Superior temporal gyrus (tissue), 1 donor: ENCODE data around the gene ZFC3H1.
A peak's percentile ranks its signal among the peaks of the same experiment; 100 is the strongest.
"Not testable (repeated sequence)": the region's sequence is repeated elsewhere in the genome, so short reads cannot be mapped to it uniquely, and the experiment has no call there.

Source experiments
- DNase-seq: peaks from one replicate; pipeline ENCODE4 v3.0.0-alpha.2; 2016; ENCODE audit errors: extremely low spot score

The ZFC3H1 gene, protein sequence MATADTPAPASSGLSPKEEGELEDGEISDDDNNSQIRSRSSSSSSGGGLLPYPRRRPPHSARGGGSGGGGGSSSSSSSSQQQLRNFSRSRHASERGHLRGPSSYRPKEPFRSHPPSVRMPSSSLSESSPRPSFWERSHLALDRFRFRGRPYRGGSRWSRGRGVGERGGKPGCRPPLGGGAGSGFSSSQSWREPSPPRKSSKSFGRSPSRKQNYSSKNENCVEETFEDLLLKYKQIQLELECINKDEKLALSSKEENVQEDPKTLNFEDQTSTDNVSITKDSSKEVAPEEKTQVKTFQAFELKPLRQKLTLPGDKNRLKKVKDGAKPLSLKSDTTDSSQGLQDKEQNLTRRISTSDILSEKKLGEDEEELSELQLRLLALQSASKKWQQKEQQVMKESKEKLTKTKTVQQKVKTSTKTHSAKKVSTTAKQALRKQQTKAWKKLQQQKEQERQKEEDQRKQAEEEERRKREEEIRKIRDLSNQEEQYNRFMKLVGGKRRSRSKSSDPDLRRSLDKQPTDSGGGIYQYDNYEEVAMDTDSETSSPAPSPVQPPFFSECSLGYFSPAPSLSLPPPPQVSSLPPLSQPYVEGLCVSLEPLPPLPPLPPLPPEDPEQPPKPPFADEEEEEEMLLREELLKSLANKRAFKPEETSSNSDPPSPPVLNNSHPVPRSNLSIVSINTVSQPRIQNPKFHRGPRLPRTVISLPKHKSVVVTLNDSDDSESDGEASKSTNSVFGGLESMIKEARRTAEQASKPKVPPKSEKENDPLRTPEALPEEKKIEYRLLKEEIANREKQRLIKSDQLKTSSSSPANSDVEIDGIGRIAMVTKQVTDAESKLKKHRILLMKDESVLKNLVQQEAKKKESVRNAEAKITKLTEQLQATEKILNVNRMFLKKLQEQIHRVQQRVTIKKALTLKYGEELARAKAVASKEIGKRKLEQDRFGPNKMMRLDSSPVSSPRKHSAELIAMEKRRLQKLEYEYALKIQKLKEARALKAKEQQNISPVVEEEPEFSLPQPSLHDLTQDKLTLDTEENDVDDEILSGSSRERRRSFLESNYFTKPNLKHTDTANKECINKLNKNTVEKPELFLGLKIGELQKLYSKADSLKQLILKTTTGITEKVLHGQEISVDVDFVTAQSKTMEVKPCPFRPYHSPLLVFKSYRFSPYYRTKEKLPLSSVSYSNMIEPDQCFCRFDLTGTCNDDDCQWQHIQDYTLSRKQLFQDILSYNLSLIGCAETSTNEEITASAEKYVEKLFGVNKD (N-terminal part only)

DNA sequence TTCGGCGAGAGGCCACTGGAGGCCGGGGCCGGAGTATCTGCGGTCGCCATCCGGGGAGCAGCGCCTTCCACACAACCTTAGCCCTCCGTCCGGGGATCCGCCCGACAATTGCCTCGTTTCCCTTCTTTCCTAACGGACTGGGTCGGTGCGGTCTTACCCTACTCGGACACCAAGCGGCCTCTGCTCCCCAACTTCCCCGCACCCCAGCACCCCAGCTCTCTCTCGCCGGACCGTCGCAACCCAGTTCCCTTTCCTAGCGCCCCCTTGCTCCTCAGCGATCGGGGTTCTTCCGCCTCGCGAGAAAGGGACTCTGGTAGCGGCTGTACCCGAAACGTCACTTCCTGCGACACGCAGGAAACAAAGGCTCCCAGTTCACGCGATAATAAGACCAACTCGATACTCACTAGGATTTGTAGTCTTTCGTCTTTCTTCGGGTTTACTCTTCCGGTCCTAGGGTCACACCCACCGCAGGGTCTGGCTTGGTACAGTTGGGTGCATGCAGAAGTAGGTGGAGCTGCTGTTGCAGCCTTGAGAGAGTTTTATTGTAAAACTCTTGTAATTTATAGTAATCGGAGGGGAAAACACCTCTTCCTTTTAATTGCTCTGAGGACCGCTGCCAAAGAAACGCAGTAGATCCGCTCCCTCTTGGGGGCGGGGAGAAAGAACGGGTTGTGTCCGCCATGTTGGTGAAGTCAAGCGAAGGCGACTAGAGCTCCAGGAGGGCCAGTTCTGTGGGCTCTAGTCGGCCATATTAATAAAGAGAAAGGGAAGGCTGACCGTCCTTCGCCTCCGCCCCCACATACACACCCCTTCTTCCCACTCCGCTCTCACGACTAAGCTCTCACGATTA, at the start of gene ZFC3H1, which contains the start of gene THAP2:
Gene ZFC3H1, minus strand, starts transcription at position 288 of the 850 bp plus-strand sequence. Its CDS starts 238 bp downstream, at position 50.
Gene THAP2, plus strand, starts transcription at position 741 of the 850 bp plus-strand sequence. CDS start 209 bp downstream, outside the sequence.
- DNase-seq, result peak; percentile 100

DNA sequence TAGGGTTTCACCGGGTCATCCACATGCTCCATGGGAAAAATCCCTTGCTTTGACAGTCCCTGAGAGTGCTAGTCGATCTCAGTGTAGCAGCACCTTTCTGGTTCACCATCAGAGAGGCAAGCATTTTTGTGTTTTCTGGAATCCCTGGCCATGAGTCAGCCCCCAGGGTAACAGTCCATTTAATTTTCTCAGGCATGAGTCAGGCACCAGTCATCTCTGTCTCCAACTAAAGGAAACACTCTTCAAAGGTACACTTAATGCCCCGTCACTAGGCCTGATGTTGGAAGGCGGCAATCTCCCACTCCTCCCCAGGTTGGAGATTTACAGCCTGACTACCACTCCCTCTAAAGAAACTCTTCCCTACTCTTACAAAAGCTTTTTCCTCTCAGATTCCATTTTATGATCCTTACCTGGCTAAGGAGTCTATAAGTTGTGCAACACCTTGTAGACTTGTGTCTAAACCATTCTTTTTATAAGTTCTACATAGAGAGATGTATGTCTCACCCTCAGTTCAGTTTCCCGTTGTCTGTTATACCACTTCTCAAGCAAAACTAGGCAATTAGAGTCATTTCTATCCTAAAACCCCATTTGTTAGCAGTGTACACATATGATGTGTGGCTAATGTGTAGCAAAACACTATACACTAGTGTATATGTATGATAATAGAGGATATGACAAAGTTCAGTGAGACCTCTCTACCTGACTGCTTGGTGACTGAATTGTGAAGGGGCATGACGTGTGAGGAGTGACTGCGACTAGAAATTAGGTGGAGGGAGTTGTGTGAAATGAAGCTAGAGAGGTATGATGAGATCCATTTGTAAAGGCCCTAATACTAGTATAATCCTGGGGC, 46.9 kb upstream of the ZFC3H1 start:
- DNase-seq, result no peak

DNA sequence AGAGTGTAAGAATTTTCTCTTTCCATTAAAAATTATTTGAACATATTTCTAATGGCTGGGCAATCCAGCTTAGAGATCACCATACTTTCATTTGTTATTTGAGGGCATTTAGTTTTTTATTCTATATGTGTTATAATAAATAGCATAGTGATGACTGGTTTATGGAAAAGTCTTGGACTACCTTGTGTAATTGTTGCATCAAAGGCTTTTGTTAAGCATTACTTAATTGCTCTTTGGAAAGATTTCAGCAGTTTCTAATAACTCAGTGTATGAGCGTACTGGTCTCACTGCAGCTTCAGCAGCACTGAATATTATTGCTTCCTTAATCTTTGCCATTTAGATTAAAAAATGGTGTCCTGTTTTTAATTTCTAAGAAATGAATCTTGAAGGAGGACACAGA, 45.0 kb upstream of the ZFC3H1 start:
- no peak for DNase-seq

DNA sequence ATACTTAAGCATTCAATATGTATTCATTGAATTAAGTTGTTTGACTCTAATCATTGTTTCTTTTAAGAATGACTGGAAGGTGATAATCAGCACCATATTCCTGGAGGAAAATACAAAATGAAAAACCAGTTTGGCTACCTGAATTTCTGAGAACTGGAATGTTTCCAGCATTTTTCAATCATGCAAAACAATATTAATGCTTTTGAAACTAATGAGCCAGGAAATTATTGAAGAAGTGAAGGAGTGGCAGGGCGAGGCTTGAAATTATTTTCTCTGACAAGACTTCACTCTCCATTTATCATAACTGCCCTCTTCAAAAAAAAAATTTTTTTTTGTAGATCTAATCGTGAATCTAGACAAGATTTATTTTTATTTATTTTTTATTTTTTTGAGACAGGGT, 41.3 kb upstream of the ZFC3H1 start:
- DNase-seq, result no peak

DNA sequence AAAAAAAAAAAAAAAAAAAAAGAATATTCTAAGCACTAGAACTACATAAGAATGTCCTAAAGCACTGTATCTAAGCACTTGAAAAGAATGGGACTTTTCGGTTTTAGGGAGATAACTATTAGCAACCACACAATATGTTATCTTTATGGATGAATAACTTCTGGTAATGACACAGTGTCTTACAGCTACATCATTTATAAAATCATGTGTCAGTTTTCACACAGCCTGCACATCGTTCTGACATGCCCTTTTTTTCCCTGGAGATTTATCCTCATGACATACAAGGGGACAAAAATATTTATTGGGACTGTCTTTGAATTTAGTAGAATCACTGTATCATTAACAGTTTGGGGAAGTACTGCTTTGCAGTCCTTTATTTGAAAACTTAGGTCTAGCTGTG, 39.6 kb upstream of the ZFC3H1 start:
- DNase-seq, result no peak

DNA sequence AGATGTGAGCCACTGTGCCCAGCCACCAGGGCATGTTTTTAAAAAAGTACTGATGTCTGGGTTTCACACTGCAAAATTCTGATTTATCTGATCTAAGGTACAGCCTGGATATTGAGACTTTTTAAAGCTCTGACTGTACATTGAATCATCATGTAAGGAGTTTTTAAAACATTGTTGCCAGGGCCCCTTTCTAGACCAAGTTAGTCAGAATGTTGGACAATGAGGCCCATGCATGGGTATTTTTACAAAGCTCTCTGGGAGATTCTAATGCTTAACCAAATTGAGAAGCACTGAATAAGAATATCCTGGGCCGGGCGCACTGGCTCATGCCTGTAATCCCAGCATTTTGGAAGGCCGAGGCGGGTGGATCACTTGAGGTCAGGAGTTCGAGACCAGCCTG, 38.9 kb upstream of the ZFC3H1 start:
- no peak for DNase-seq

DNA sequence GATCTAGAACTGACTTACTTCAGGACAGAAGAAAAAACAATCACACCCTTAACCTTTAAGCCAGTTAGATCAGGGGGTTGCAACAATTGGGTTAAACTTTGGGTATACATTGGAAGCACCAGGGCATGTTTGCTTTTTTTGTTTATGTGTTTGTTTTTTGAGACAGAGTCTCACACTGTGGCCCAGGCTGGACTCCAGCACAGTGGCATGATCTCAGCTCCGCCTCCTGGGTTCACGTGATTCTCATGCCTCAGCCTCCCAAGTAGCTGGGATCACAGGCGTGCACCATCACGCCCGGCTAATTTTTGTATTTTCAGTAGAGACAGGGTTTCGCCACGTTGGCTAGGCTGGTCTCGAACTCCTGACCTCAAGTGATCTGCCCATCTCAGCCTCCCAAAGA, 38.5 kb upstream of the ZFC3H1 start:
- not testable (repeated sequence) for DNase-seq

DNA sequence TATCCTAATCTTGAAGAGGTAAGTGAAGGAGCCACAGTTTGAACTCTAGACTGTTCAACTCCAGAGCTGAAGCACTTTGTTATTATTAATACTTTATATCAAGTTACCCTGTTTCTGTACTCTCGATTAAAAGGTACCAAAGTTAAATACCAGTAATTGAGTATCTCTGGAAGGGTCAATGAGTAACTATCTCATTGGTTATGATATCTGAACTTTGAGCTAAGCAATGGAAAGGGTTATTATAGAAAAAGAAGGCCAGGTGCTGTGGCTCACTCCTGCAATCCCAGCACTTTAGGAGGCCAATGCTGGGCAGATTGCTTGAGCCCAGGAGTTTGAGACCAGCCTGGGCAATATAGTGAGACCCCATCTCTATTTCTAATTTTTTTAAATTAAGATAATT, 32.1 kb upstream of the ZFC3H1 start:
- no peak for DNase-seq

DNA sequence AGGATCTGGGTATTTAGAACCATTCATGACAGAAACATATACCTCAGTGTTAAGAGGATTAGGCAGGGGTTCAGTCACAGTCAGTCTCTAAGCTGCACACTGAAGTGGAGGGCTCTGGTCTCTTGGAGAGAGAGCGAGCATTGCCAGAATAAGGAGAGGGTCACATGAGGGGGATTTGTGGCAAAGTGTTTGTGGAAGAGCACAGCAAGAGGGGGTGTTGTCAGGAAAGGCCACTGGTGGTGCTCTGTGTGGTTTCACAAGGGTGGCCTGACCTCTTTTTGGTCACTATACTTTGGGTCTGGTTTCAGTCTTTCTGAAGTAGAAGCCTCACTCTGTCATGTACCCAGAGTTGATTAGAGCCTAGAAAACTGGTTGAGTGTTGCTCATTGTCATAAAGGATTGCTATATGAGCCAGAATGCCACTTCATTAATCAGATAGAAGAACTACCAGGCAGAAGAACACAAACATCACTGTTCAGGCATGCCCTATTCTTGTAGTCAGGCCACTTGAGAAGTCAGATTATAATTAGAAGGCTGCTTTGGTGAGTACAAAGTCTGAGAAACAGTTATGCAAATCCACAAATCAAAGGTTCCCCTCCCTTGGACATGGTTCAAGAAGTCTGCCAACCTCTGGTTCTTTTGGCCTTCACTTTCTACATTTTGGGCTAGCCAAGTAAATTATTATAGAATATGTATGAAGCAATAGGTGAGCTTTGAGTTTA, 30.6 kb upstream of the ZFC3H1 start:
- DNase-seq, result no peak

DNA sequence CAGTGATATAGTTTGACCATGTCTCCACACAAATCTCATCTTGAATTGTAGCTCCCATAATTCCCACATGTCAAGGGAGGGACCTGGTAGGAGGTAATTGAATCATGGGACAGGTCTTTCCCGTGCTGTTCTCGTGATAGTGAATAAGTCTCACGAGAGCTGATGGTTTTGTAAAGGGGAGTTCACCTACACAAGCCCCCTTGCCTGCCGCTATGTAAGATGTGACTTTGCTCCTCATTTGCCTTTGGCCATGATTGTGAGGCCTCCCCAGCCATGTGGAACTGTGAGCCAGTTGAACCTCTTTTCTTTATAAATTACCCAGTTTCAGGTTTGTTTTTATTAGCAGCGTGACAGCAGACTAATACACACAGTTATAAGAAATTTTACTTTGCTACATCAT, 30.0 kb upstream of the ZFC3H1 start:
- DNase-seq, result not testable (repeated sequence)

DNA sequence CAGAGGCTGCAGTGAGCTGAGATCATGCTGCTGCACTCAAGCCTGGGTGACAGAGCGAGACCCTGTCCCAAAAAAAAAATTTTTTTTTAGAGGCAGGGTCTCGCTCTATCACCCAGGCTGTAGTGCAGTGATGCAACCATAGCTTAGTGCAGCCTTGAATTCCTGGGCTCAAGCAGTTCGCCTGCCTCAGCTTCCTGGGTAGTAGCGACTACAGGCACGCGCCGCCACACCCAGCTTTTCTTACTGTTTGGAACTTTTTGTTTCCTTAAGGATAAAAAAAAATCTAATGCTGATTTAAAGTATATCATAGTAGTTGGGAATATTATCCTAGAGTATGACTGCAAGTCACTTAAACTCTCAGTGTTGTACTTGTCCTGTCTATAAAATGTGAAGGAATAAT, 29.5 kb upstream of the ZFC3H1 start:
- no peak for DNase-seq

DNA sequence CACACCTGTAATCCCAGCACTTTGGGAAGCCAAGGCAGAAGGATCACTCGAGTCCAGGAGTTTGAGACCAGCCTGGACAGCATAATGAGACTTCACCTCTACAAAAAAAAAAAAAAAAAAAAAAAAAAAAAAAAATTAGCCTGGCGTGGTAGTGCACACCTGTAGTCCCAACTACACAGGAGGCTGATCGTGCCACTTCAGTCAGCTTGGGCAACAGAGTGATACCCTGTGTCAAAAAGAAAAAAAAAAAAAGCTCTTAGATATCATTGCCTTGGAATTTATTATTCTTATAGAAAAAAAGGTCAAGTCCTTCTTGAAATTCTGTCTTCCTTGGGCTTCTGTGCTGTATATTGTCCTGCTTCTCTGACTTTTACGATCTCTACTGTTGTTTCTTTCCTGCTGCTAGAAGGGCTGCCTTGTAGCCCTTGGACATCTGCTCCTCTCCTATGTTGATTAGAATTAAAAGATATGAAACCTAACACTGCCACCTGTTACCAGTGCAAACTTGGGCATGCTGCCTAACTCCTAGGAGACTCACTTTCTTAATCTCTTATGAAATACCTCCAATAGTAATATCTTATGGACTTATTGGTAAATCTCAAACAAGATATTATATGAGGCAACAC, 28.0 kb upstream of the ZFC3H1 start:
- no peak for DNase-seq

DNA sequence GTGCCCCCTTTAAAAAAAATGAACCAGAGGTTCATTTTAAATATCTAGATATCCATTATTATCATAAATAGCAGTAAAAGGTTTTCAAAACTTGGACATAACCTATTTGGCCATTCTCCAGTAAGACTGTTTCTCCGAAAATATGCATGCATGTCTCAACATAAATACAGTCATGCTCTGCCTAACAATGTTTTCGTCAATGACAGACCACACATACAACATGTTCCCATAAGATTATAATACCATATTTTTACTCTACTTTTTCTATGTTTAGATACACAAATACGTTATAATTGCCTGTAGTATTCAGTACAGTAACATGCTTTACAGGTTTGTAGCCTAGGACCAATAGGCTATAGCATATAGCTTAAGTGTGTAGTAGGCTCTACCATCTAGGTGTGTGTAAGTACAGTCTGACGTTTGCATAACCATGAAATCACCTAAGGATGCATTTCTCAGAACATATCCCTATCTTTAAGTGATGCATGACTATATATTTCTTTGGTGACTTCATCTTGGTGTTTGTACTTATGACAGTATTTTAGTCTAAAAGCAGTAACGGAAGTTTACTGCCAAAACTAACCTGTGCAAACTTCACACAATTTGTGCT, 25.4 kb upstream of the ZFC3H1 start:
- no peak for DNase-seq

DNA sequence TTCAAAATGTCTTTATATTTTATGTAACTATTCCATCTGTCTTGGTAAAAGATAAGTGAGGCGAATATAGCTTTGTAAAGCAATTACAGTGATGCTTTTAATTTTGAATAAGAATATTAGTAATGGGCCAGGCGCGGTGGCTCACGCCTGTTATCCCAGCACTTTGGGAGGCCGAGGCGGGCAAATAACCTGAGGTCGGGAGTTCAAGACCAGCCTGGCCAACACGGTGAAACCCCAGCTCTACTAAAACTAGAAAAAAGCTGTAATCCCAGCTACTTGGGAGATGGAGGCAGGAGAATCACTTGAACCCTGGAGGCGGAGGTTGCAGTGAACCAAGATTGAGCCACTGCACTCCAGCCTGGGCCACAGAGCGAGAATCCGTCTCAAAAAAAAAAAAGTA, 23.5 kb upstream of the ZFC3H1 start:
- not testable (repeated sequence) for DNase-seq

DNA sequence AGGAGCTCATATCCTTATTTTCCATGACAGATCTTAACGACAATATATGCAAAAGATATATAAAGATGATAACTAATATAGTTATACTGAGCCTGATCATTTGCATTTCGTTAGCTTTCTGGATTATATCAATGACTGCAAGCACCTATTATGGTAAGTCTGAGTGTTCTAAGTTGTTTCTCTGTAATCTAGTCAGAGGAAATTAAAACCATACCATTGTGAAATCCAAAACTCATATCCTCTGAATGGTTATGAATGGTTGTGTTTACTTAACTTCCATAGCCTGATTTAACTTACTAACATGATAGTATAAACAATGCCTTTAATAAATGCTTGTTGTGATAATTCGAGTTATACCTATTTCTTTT, 23.0 kb upstream of the ZFC3H1 start:
- no peak for DNase-seq

DNA sequence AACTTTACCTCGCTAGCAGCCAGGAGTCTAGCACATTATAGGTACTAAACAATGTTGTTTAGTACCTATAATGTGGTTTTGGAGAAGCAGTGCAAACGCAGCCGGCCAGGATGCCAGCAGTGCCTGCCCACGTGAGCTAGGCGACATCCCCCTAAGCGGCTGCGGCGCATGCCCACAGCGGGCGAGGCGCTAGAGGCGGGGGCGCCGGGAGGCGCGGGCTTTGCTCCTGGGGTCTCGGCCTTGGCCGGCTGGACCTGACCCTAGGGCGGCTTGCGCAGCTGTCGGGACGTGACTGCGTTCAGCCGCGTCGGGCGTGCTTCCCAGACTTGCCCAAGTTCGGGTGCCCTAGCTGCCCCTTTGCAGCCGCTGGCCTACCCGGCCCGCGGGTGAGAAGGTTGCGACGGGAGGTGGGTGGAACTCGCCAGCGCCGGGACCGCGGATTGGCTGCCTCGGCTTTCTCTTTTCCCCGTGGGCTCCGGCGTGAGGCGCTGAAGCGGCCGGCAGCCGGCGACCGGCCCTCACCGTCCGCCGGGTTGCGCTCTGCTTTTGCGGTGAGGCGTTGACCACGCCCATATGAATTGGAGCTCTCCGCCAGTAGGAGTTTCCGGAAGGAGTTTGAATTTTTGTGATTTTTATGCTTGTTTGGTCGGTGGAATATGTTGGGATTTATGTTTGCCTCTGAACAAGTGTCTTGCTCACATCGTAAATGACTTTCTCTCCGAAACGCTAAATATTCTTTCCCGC, 22.4 kb upstream of the ZFC3H1 start, which contains the start of gene TMEM19:
Gene TMEM19, plus strand, starts transcription at position 169 of the 744 bp plus-strand sequence. CDS start 599 bp downstream, outside the sequence.
- DNase-seq, result peak; percentile 91

DNA sequence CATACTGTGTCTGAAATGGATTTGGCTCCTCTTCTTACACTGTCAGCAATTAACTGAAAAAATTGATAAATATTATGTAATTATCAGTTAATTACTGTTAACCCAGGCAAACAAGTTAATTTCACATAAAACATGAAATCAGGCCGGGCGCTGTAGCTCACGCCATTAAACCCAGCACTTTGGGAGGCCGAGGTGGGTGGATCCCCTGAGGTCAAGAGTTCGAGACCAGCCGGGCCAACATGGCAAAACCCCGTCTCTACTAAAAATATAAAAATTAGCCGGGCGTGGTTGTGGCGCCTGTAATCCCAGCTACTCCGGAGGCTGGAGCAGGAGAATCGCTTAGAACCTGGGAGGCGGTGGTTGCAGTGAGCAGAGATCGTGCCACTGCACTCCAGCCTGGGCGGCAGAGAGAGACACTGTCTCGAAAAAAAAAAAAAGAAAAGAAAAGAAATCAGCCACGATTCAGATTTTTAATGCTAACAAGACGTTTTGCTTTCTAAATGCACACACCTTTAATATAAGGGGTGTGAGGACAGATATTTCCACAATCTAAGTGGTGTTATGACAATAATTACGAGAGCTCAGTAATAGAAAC, 21.8 kb upstream of the ZFC3H1 start:
- DNase-seq, result no peak
